NB4 (cell line): Measurements from ENCODE around the gene RHPN2.

Experiments
- POLR2A ChIP-seq: IDR thresholded peaks from 2 replicates; pipeline ENCODE4 v1.6.1; 2011; ENCODE audit warnings: mild to moderate bottlenecking; ENCODE audit not compliant: insufficient read length; ENCODE audit errors: extremely low read depth
- TF ChIP-seq, protein P1 (sequence below): IDR thresholded peaks from 2 replicates; pipeline ENCODE4 v1.6.1; 2011; ENCODE audit warnings: low read depth, low read length

GRCh38 chr19:33071887-33072286, 7.2 kb upstream of the RHPN2 start:
- no peak for TF ChIP-seq POLR2A
- TF ChIP-seq, protein P1, sequence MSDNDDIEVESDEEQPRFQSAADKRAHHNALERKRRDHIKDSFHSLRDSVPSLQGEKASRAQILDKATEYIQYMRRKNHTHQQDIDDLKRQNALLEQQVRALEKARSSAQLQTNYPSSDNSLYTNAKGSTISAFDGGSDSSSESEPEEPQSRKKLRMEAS, result no peak
